Body of pancreas (tissue), 4 donors: Measurements from ENCODE around the gene GRID1. TPM values are rescaled to one million over a fixed set of nuclear protein-coding genes. Genes with fewer than 3 reads are reported as not detected.

Experiments
- ATAC-seq: fragments of 150-250 bp; one replicate; pipeline ENCODE4 v1.9.1; 2016
- DNase-seq, 4 donors: peaks; one replicate each; pipeline ENCODE4 v3.0.0-alpha.2; 2019
- H3K27ac ChIP-seq, 4 donors: fragments of 200-600 bp; sonication (generic); 1 replicate in 3 of 4; 2 replicates in 1 of 4; pipeline versions ENCODE4 v1.5.1 to v1.6.1; 2016 to 2019; ENCODE audit warnings: mild to moderate bottlenecking in 1 of 4, mixed read lengths in 1 of 4, moderate library complexity in 1 of 4
- H3K27me3 ChIP-seq, 2 donors: fragments of 200-600 bp; sonication (generic); one replicate each; pipeline ENCODE4 v1.6.0; 2016; ENCODE audit warnings: mild to moderate bottlenecking in 1 of 2
- H3K36me3 ChIP-seq, 2 donors: fragments of 200-600 bp; sonication (generic); replicated peaks in 1 of 2; 2 replicates each; pipeline ENCODE4 v1.5.1; 2016; ENCODE audit warnings: low read depth in 2 of 2; ENCODE audit not compliant: insufficient read depth in 1 of 2
- H3K4me1 ChIP-seq: fragments of 200-600 bp; sonication (generic); one replicate; pipeline ENCODE4 v1.6.0; 2016
- H3K4me3 ChIP-seq, 2 donors: fragments of 200-600 bp; sonication (generic); 1 replicate in 1 of 2; 2 replicates in 1 of 2; pipeline ENCODE4 v1.5.1; 2016 to 2019
- H3K9me3 ChIP-seq, 3 donors: fragments of 200-600 bp; sonication (generic); 1 replicate in 2 of 3; 2 replicates in 1 of 3; pipeline ENCODE4 v1.5.1; 2016
- POLR2A ChIP-seq, 3 donors: fragments of 450-650 bp; IDR thresholded peaks; one replicate each; pipeline ENCODE4 v1.6.1; 2016; ENCODE audit warnings: antibody characterized with exemption in 3 of 3, mild to moderate bottlenecking in 2 of 3
- WGBS, 2 donors: methylation state at CpG; one replicate each; pipeline ENCODE4 v1.1.5; 2017; 5-methylcytosine and 5-hydroxymethylcytosine counted together
- intact Hi-C: fragments of 100-400 bp; cut with DNase I; formaldehyde crosslinking; loops from one replicate; pipeline ENCODE4 v1.15.1; 2023
- total RNA-seq, 2 donors: library from RNA; depleted of rRNA; stranded (reverse); fragments of >200 nt; gene quantifications; one replicate each; pipeline ENCODE4 v1.1.0, GENCODE V29; 2016
- TF ChIP-seq, protein P1 (sequence below), 7 experiments: fragments of 450-650 bp in 4 of 7; fragments of 200-600 bp in 3 of 7; sonication (generic) in 3 of 7; IDR thresholded peaks; one replicate each; pipeline ENCODE4 v1.5.1; 2016 to 2019; ENCODE audit warnings: antibody characterized with exemption in 7 of 7

Gene GRID1
- total RNA-seq, 2 donors from 2014 or later: 1.0 to 1.6 TPM

DNA sequence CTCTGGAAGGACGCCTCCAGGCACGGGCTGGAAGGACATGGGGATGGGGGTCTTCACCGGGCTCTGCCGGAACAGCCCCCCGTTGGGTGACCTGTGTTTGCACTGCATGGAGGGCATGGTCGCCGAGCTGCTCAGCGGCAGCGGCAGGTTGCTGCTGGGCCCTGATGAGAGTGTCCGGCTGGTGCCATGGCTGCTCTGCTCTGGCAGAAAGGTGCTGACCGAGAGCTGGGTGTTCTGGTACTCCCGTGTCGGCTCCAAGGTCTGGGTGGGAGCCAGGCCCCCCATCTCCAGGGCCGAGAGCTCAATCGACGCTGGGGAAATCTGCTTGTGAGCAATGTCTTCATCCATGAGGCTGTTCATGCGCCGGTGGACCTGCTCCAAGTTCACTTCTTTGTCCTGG is 764.3 kb downstream of the GRID1 start:
- H3K36me3 ChIP-seq: no peaks in the 10 kb centered on the region
- H3K27me3 ChIP-seq: no peaks in the 10 kb centered on the region
- ATAC-seq (no peak), DNase-seq (no peak)
- intact Hi-C loops: no loop called here
- no peaks in the 10 kb centered on the region for H3K4me1 ChIP-seq
- TF ChIP-seq, protein P1, sequence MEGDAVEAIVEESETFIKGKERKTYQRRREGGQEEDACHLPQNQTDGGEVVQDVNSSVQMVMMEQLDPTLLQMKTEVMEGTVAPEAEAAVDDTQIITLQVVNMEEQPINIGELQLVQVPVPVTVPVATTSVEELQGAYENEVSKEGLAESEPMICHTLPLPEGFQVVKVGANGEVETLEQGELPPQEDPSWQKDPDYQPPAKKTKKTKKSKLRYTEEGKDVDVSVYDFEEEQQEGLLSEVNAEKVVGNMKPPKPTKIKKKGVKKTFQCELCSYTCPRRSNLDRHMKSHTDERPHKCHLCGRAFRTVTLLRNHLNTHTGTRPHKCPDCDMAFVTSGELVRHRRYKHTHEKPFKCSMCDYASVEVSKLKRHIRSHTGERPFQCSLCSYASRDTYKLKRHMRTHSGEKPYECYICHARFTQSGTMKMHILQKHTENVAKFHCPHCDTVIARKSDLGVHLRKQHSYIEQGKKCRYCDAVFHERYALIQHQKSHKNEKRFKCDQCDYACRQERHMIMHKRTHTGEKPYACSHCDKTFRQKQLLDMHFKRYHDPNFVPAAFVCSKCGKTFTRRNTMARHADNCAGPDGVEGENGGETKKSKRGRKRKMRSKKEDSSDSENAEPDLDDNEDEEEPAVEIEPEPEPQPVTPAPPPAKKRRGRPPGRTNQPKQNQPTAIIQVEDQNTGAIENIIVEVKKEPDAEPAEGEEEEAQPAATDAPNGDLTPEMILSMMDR (IDR thresholded peaks at IDR 0.05): no peak
- no peak for TF ChIP-seq POLR2A (IDR thresholded peaks at IDR 0.05)
- 85 to 93% methylated on average over 8 to 18 of the region's 18 CpGs for WGBS, 2 donors
- H3K9me3 ChIP-seq: no peaks in the 10 kb centered on the region
- no peak overlapping the region for H3K4me3 ChIP-seq
- no peak overlapping the region for H3K27ac ChIP-seq

DNA sequence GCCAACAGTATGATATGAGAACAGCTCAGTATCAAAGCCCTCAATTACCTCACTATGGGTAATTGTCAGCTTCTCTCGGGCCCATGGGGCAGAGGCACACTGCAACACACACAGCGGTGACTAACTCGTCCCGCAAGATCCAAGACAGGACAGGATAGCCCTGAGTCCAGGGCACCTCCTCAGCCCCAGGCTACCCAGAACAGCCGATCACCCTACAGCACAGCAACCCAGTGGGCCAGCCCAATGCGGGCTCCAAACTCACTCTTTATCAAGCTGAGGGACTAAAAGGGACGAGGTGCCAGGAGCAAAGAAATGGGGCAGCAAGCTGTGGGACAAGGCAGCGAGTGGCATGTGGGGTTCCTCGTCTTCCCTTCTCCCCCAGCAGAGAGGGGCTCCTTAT is 765.1 kb downstream of the GRID1 start:
- 84 to 90% methylated on average over 9 of the region's 9 CpGs for WGBS, 2 donors
- no peak overlapping the region for H3K4me3 ChIP-seq

DNA sequence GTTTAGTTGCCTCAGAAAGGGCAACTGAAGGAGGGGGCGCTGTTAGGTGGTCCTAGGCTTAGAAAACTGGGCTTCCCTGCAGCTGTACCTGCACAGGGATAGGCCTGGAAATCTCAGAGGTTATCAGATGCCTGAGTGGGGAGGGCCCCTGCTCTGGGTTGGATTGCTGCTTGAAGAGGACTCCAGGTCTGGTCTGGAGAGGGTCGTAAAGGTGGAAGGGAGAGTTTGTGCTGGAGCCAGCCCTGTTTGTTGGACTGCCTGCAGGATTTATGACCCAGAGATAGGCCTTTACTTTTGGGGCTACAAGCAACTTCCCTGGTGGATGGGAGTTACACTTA is 765.9 kb downstream of the GRID1 start:
- no peak for DNase-seq
- Histone ChIP-seq H3K27ac (no peak overlapping the region), H3K27me3 (no peaks in the 10 kb centered on the region), H3K9me3 (no peaks in the 10 kb centered on the region), H3K36me3 (no peaks in the 10 kb centered on the region), H3K4me1 (no peaks in the 10 kb centered on the region), H3K4me3 (no peak overlapping the region)
- no peak for ATAC-seq
- intact Hi-C loops: no loop called here
- TF ChIP-seq, protein P1 (IDR thresholded peaks at IDR 0.05): no peak
- WGBS, 2 donors: 72 to 78% methylated on average over 2 of the region's 2 CpGs

More for the DNA sequence above, 765.1 kb downstream of the GRID1 start:
- Histone ChIP-seq H3K4me1 (no peaks in the 10 kb centered on the region), H3K27me3 (no peaks in the 10 kb centered on the region), H3K36me3 (no peaks in the 10 kb centered on the region), H3K9me3 (no peaks in the 10 kb centered on the region), H3K27ac (no peak overlapping the region)
- ATAC-seq (no peak), DNase-seq (no peak)
- intact Hi-C loops: no loop called here
- TF ChIP-seq, protein P1 (IDR thresholded peaks at IDR 0.05): no peak
- no peak for TF ChIP-seq POLR2A (IDR thresholded peaks at IDR 0.05)

DNA sequence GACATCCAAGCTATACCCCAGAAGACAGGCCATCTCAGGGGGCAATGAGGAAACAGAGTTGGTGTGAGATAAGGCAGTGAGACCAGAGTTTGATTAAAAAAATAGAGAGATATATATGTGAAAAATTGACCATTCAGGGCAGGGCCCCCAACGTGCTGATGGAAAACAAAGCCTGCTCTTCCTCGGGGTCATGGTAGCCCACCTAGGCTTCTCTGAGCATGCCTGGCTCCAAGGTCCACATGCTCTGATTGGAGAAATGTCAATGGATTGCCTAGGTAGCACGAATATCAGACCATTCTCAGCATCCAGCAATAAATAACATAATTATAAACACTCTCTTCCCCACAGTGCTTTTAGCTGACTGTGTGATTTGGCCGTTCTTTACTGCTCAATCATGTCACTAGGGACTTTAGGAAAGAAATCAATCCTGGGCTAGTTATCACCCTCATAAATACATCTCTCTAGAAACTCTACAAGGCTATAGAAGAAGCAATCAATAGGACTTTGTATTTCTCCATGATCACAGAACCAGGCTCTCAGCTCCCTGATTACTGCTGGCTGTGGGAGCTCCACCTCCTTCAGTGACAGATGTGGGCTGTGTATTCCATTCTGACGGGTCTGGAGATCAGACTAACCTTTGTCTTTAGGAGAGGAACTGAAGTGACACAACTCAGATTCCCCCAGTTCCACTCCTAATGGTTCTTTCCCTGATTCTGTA is 766.4 kb downstream of the GRID1 start:
- no peak for DNase-seq
- 25 to 35% methylated on average over 5 of the region's 5 CpGs for WGBS, 2 donors
- ATAC-seq: no peak

More for the DNA sequence above, 766.4 kb downstream of the GRID1 start:
- H3K27me3 ChIP-seq: no peaks in the 10 kb centered on the region
- H3K4me3 ChIP-seq: no peak overlapping the region
- intact Hi-C loops: no loop called here
- H3K9me3 ChIP-seq: no peaks in the 10 kb centered on the region
- H3K4me1 ChIP-seq: no peaks in the 10 kb centered on the region
- TF ChIP-seq, protein P1 (IDR thresholded peaks at IDR 0.05): no peak
- no peak for TF ChIP-seq POLR2A (IDR thresholded peaks at IDR 0.05)
- H3K27ac ChIP-seq: no peak overlapping the region
- H3K36me3 ChIP-seq: no peaks in the 10 kb centered on the region
